Measurements from ENCODE around the gene BPIFB2. TPM values are rescaled to one million over a fixed set of nuclear protein-coding genes. Genes with fewer than 3 reads are reported as not detected.
"Not testable (repeated sequence)": the region's sequence is repeated elsewhere in the genome, so short reads cannot be mapped to it uniquely, and the experiment has no call there.

The BPIFB2 gene
- total RNA-seq, 1 donor from 2014 or later: not detected

DNA sequence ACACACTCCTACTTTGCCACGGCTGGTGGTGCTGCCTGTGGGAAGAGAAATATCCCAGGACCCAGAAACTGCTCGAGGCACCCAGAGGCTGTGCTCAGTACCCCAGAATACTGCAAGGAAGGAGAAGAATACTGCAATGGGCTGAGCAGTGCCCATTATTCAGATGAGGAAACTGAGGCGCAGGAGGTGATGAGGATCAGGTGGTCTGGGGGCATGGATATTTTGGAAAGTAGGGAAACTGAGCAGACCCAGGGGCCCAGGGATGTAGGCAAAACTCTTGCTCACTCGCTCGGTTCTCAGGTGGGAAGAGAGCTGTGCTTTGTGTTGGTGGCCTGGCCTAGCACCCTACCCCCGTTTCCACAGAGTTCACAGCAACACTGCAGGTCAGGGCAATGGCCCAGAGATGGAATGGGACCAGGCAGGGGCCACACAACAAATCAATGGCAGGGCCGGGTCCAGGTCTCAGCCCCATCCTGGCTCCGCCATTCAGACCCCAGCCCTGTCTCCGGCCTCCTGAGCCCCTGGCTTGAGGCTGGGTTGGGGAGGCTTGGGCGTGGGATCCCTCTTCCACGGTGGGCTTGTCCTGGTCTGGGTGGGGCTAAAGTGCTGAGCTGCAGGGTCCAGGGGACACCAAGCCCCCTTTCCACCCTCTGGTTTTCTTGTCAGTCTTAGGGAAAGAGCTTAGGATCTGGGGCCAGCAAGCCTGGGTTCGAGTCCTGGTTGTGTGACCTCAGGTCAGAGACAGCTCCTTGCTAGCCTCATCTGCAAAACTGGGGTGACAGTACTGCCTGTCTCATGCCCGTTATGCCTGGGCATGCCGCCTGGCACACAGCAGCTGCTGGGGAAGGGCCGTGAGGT lies 37.2 kb upstream of the BPIFB2 start:
- peak; percentile 33 for DNase-seq (ENCODE audit: low spot score)

- DNase-seq (ENCODE audit: low spot score): no peak
Observed at GRCh38 chr20:32970973-32971300, 36.6 kb upstream of the BPIFB2 start.

DNA sequence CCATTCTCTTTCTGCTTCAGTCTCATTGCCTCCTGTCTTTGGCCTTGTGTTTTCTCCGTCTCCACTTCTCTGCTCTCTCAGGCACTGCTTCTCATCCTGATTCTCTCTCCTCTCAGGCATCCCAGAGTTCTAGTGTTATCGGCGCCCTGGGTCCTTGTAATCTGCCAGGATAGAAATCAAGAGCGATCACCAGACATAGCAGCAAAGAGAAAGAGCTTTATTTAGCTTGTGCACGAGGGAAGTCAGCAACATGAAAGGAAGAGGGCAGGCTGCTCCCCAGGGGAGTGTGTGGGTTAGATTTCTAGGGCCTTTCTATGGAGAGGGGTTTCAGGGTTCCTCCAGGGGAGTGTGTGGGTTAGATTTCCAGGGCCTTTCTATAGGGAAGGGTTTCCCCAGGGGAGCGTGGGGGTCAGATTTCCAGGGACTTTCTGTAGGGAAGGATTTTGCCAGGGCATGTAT lies 35.8 kb upstream of the BPIFB2 start:
- DNase-seq (ENCODE audit: low spot score): peak; percentile 36

DNA sequence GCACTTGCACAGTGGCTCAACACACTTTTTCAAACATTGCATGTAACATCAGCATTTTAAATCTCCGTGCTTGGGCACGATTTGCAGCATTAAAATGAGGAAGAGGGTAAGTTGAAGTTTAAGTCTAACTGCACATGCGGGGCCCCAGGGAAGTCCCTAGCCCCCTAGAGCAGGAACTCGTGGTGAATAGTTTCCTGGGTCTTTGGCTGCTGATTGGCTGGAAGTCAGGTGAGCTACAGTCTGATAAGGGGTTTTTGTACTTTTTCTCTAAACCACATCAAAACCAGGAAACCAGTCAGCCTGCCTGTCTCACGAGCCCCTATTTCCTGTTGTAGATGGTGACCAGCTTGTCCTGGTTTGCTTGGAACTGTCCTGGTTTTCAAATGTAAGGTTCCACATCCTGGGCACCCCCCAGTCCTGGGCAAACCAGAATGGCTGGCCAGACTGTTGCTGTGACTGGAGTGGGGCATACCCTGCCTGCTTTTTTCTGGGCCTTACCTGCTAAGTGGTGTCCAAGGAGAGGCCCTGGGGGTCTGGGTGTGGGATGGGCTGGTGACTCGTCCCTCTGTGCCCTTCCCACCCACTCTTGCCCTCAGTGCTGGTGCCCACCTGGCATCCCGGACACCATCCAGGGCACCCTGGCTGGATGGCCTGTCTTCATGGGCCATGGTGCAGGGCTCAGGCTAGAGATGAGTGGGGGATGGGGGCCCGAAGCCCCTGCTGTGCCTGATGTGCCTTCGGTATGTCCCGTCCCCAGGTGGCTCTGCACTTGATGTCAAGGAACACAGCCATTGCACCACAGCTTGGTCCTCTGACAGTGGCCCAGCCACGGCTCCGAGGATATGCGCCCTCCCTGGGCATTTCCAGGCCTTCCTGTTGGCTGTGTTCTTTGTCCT lies 35.1 kb upstream of the BPIFB2 start:
- DNase-seq (ENCODE audit: low spot score): peak; percentile 51

- no peak for DNase-seq (ENCODE audit: low spot score)
Observed at GRCh38 chr20:32973077-32973717, 34.3 kb upstream of the BPIFB2 start.

- not testable (repeated sequence) for DNase-seq (ENCODE audit: low spot score)
Observed at GRCh38 chr20:32974204-32975064, 33.1 kb upstream of the BPIFB2 start.

- DNase-seq (ENCODE audit: low spot score): not testable (repeated sequence)
Observed at GRCh38 chr20:32975121-32975520, 32.4 kb upstream of the BPIFB2 start.

DNA sequence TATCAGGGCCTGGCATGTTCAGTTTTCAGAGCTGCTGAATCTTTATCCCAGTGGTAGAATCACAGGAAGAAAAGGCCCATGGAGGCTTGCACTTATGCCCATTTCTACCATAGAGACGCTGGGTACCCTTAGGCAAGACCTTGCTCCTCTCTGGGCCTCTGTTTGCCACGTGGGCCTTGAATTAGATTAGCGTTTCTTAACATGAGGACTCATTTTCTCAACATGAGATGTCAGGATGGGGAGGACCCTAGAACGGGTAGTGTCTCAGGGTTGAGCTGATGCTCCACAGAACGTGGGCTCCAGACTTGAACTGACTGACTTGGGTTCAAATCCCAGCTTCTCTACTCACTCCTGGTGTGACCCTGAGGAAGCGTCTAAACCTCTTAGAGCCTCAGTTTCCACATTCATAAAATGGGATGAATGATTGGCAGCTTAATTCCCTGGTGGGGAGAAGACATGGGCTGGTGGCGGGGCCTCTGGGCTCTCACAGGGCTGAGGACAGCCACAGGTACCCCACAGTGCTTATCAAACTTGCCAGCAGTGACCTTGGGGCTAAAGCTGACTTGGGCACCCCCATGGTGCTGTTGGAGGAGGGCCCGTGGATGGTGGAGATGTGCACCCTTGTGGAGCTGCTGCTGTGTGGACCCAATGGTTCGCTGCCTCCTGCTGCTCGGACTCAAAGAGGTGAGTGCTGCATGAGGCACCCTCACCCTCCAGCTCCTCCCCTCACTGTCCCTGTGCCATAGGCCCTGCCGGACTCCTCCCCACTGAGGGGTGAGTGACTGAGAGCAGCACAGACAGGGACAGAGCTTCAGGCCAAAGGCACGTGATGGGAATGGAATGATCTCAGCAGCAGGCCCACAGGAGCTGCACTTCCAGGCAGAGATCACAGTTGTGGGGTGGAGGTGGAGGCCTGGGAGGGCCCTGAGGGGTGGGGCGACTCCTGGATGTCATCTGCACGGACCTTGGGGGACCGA lies 31.5 kb upstream of the BPIFB2 start:
- peak; percentile 43 for DNase-seq (ENCODE audit: low spot score)

GRCh38 chr20:32976746-32977145 lies 30.8 kb upstream of the BPIFB2 start:
- peak; percentile 44 for DNase-seq (ENCODE audit: low spot score)

GRCh38 chr20:32977281-32978008 lies 30.1 kb upstream of the BPIFB2 start:
- peak; percentile 36 for DNase-seq (ENCODE audit: low spot score)

DNA sequence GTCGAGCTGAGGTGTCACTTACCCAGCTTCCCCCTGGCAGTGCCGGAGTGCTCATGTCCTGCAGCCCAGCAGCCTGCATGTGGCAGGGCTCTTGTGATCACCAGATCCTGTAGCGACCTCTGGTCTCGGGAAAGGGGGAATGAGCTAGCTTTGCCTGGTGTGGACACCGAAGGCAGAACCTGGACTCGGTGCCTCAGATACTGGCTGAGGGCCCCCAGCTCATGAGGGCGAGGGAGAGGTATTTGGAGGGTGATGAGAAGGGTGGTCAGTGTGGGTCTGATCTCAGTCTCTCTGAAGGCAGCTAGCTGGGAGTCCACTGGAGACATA lies 29.5 kb upstream of the BPIFB2 start:
- no peak for DNase-seq (ENCODE audit: low spot score)

- no peak for DNase-seq (ENCODE audit: low spot score)
Observed at GRCh38 chr20:32979201-32979998, 28.1 kb upstream of the BPIFB2 start.

DNA sequence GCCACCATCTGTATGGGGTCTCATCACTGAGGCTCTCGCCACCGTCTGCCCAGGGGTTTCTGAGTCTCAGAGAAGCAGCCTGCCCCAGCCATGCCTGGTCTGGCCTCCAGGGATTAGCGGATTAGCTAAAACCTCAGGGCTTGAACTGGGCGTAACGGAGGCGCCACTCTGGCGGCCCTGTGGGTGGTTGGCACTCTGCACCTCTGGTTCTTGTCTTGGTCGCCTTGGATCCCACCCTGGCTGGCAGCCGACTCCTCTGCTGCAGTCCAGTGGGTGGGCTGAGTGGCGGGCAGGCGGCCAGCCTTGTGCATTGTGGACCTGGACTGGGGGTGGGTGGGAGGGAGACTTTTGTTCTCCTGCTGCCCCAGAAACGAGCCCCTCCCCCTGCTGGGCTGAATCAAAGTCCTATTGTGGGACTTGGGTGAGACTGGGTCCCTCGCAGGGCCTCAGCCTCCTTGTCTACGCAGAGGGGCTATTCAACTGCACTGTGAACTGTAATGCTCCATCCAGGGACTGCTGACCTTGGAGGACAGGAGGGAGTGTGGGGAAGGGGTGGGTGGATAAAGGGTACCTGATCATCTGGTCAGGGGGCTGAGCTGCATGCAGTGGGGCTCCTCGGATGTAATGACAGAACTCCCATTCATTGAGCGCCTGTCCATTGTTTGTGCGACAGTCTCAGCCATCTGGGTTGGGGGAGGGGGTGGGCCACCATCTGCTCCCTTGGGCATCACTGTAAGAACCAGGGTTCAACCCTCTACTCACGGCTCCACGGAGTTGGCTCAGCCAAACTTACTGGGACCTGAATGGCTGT lies 27.2 kb upstream of the BPIFB2 start:
- DNase-seq (ENCODE audit: low spot score): no peak

- no peak for DNase-seq (ENCODE audit: low spot score)
Observed at GRCh38 chr20:32980990-32981389, 26.5 kb upstream of the BPIFB2 start.

DNA sequence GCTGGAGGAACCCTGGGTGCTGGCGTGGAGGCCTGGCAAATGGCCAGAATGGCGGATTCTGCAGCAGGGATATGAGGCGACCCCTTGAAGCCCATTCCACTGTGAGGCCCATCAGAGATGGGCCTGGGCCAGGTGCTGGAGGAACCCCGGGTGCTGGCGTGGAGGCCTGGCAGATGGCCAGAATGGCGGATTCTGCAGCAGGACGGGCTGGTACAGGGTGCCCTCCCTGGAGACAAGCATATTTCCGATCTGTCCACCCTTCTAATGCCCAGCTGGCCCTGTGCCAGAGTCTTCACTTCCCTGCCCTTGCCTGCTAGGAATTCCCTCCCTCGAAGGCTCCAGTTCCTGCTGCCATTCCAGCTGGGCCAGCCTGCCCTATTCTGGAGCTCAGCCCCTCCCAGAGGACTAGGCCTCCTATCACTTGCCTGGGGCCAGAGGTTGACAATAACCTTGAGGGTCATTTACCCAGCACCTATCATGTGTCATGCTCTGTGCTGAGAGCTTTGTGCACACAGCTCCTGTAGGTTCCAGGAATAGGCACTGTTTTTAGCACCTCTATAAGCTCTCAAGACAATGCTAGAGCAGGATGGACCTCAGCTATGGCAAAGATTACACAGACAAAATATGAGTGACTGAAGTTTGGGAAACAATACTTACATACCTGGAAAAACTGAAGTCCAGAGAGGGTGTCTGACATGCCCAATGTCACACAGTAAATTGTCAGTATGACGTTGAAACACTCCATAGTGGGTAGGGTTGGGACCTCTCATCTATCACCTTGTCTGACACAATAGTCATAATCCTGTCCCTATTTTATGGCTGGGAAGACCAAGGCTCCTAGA lies 24.7 kb upstream of the BPIFB2 start:
- no peak for DNase-seq (ENCODE audit: low spot score)

DNA sequence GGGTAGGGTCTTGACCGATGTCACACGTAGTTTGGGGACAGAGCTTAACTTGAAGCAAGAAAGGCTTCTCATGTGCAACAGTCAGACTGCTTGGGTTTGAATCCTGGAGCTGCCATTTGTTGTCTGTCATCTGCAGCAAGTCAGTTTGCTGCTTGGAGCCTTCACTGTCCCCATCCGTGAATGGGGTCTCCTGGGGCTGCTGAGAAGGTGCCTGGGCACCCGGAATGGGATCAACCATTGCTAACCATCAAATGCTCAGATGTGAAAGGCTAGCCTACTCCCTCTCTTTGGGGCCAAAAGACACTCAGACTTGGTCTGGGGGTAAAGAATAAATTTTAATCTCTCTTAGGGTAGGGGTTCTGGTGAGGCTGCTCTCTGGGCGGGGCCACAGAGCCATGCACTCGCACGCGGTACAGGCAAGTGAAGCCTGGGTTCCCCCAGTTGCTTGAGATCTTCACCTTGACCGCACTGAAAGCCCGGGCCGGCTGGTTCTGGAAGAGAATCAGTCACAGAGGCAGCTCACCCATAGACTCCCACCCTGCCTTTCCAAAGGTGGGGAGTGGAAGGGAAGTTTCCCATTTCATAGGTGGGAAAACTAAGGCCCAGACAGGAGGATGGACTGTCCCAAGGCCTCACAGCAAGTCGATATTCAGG lies 23.9 kb upstream of the BPIFB2 start:
- no peak for DNase-seq (ENCODE audit: low spot score)
